ENCODE results near the gene ATM. TPM values are rescaled to one million over a fixed set of nuclear protein-coding genes. Genes with fewer than 3 reads are reported as not detected.

ATM gene
- total and polyA plus RNA-seq, 3 experiments from 2014 or later: 76.0 to 87.1 (median 77.1) TPM

DNA sequence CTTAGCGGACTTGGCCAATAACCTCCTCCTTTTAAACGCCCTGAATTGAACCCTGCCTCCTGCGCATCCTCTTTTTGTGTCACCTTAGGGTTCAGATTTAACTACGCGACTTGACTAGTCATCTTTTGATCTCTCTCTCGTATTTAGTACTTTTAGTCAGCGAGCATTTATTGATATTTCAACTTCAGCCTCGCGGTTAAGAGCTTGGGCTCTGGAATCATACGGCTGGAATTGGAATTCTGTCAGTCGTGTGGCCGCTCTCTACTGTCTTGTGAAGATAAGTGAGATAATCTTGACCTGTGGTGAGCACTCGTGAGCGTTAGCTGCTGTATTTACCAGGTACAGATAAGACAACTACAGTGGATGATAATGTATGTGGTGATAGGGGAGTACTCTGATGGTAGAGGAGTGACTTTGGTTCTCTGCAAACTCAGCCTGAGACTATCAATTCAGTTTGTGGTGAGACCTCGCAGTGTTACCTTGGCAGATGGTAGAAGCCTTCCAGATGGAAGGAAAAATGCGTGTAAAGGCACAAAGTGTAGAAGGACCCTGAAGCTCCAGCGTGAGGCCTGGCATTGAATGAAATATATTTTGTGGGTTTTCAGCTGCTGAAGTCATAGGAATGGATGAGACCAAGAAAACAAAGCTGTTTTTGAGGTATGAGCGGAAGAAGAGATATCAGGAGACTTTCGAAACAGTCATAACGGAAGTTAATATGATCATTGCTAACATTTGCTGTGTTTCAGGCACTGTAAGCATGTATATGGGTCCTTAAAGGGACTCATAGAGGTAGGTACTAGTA, 682 bp downstream of the ATM start:
- Histone ChIP-seq H3K4me3 (ENCODE audit: low read length) (peak overlapping the region; percentile 92), H3K9me3 (ENCODE audit: low read length) (no peaks in the 10 kb centered on the region), H3K27me3 (ENCODE audit: insufficient read depth, low read length, poor library complexity, severe bottlenecking) (no peaks in the 10 kb centered on the region), H3K36me3 (ENCODE audit: insufficient read depth, low read length) (peaks cover 2% of the 10 kb centered on the region), H3K4me1 (ENCODE audit: insufficient read depth, low read length) (peaks cover 29% of the 10 kb centered on the region), H3K27ac (ENCODE audit: low read depth, low read length) (peak overlapping the region; percentile 88)
- Mint-ChIP-seq H3K27ac (no peak overlapping the region), H3K27me3 (no peaks in the 10 kb centered on the region), H3K36me3 (peaks cover 2 to 65% (median 10%) of the 10 kb centered on the region in 3 donors), H3K9me3 (no peaks in the 10 kb centered on the region), H3K4me3 (no peak overlapping the region), H3K4me1 (peaks cover 44 to 65% (median 64%) of the 10 kb centered on the region in 3 donors)
- ChIA-PET CTCF (interaction anchor here (0.6 to 7.3 kb wide), 8 partner anchors 13 to 67 kb away, joined by 3 to 160 read pairs (median 5); no protein-coding TSS in a partner anchor), POLR2A (interaction anchor here (0.6 to 5.6 kb wide), 9 partner anchors 9 to 243 kb away, joined by 3 to 163 read pairs (median 3); no protein-coding TSS in a partner anchor)
- peak in 2 of 5 donors; percentile 43 to 75 for DNase-seq

DNA sequence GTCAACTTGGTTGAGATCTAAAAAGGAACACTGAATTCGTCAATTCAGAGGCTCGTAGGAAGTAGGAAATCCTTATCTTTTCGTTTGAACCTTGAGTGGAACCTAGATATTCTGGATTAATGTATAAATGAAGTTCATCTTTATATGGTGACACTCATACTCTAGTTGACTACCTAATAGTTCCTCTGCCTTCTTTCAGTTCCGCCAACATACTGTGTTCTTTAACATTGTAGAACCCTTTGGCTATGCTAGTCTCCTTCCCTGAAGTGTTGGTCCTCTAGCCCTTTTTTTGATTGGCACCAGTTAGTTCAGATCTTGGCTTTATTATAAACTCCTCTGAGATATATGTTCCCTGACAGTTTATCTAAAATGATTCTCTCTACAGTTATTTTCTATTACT, 1.5 kb downstream of the ATM start:
- no peak for DNase-seq
- Histone ChIP-seq H3K4me3 (ENCODE audit: low read length) (peak overlapping the region; percentile 92), H3K27me3 (ENCODE audit: insufficient read depth, low read length, poor library complexity, severe bottlenecking) (no peaks in the 10 kb centered on the region), H3K4me1 (ENCODE audit: insufficient read depth, low read length) (peaks cover 28% of the 10 kb centered on the region), H3K27ac (ENCODE audit: low read depth, low read length) (peak overlapping the region; percentile 88), H3K9me3 (ENCODE audit: low read length) (no peaks in the 10 kb centered on the region), H3K36me3 (ENCODE audit: insufficient read depth, low read length) (peaks cover 5% of the 10 kb centered on the region)
- H3K9me3 Mint-ChIP-seq: no peaks in the 10 kb centered on the region
- ChIA-PET CTCF (interaction anchor here (2.8 to 7.3 kb wide), 3 partner anchors 13 to 27 kb away, joined by 18 to 160 read pairs (median 19); no protein-coding TSS in a partner anchor), POLR2A (interaction anchor here (1.4 to 5.6 kb wide), 4 partner anchors 8 to 27 kb away, joined by 3 to 163 read pairs (median 15); no protein-coding TSS in a partner anchor)
- H3K27me3 Mint-ChIP-seq: no peaks in the 10 kb centered on the region
- H3K27ac Mint-ChIP-seq: no peak overlapping the region
- H3K4me3 Mint-ChIP-seq: no peak overlapping the region
- H3K4me1 Mint-ChIP-seq: peaks cover 45 to 65% (median 64%) of the 10 kb centered on the region in 3 donors
- H3K36me3 Mint-ChIP-seq: peaks cover 5 to 66% (median 10%) of the 10 kb centered on the region in 3 donors

DNA sequence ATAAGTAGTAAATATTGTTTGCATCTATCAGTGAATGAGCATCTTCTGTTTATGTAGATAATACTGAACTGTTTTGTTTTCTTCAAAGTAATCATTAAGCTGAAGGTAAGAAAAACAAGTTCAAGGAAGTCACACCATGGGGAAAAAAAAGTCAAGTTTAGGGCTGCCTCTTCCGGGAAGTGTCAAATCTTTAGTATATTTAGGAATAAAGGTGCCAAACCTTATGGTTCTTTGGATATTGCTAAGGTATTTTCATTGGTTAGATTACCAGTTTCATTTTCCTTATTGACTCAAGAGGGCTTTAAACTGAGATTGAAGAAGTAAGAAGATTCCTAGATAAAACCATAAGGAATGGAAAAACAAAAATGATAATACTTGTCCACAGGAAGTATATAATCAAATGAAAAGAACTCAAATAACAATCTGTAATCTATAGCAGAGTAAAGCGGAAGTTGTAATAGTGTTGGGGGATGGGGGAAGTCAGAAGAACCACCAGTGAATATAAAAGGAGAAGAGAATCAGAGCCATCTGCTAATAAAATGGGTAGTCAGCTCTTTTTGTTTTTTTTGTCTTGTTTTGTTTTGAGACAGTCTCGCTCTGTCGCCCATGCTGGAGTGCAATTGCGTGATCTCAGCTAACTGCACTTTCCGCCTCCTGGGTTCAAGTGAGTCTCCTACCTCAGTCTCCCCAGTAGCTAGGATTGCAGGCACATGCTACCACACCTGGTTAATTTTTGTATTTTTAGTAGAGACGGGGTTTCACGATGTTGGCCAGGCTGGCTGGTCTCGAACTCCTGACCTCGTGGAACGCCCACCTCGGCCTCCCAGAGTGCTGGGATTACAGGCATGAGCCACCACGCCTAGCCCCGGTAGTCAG, 2.3 kb downstream of the ATM start:
- Mint-ChIP-seq H3K27ac (peak overlapping the region in 1 of 8 donors; percentile 66), H3K27me3 (no peaks in the 10 kb centered on the region)

DNA sequence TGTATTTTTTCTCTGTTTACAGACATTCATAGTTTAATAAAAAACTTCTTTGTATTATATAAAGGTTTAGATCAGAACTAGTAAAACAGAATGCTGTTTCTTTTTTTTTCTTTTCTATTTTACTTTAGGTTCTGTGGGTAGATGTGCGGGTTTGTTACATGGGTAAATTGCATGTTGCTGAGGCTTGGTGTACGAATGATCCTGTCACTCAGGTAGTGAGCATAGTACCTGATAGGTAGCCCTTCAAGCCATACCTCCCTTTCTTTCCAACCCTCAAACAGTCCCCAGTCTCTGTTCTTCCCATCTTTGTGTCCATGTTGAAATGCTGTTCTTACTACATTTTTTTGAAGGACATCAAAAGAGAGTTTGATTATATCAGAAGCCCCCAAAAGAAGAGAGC, 3.2 kb downstream of the ATM start:
- peaks cover 18% of the 10 kb centered on the region for H3K36me3 ChIP-seq (ENCODE audit: insufficient read depth, low read length)
- POLR2A ChIA-PET: interaction anchor here (5.6 kb wide), 1 partner anchor 13 kb away, joined by 163 read pairs; no protein-coding TSS in a partner anchor
- peak overlapping the region in 4 of 8 donors; percentile 89 to 99 (median 92) for H3K27ac Mint-ChIP-seq
- CTCF ChIA-PET: interaction anchor here (0.8 to 7.3 kb wide), 2 partner anchors 11 to 30 kb away, joined by 3 to 160 read pairs; no protein-coding TSS in a partner anchor
- H3K36me3 Mint-ChIP-seq: peaks cover 9 to 70% (median 15%) of the 10 kb centered on the region in 3 donors
- no peaks in the 10 kb centered on the region for H3K9me3 ChIP-seq (ENCODE audit: low read length)
- DNase-seq: peak in 1 of 5 donors; percentile 48
- H3K4me1 Mint-ChIP-seq: peaks cover 42 to 65% (median 64%) of the 10 kb centered on the region in 3 donors
- no peaks in the 10 kb centered on the region for H3K27me3 Mint-ChIP-seq
- H3K27me3 ChIP-seq (ENCODE audit: insufficient read depth, low read length, poor library complexity, severe bottlenecking): no peaks in the 10 kb centered on the region
- H3K27ac ChIP-seq (ENCODE audit: low read depth, low read length): peak overlapping the region; percentile 14
- no peaks in the 10 kb centered on the region for H3K9me3 Mint-ChIP-seq
- H3K4me1 ChIP-seq (ENCODE audit: insufficient read depth, low read length): peaks cover 29% of the 10 kb centered on the region
- no peak overlapping the region for H3K4me3 Mint-ChIP-seq
- peak overlapping the region; percentile 92 for H3K4me3 ChIP-seq (ENCODE audit: low read length)

More for the DNA sequence above, 2.3 kb downstream of the ATM start:
- peak overlapping the region; percentile 92 for H3K4me3 ChIP-seq (ENCODE audit: low read length)
- H3K9me3 Mint-ChIP-seq: no peaks in the 10 kb centered on the region
- DNase-seq: peak in 3 of 5 donors; percentile 52 to 73 (median 67)
- ChIA-PET POLR2A (interaction anchor here (5.6 kb wide), 1 partner anchor 14 kb away, joined by 163 read pairs; no protein-coding TSS in a partner anchor), CTCF (interaction anchor here (3.1 to 7.3 kb wide), 2 partner anchors 12 to 26 kb away, joined by 19 to 160 read pairs; no protein-coding TSS in a partner anchor)
- peaks cover 6 to 68% (median 10%) of the 10 kb centered on the region in 3 donors for H3K36me3 Mint-ChIP-seq
- H3K9me3 ChIP-seq (ENCODE audit: low read length): no peaks in the 10 kb centered on the region
- peaks cover 45 to 65% (median 64%) of the 10 kb centered on the region in 3 donors for H3K4me1 Mint-ChIP-seq
- H3K27ac ChIP-seq (ENCODE audit: low read depth, low read length): peak overlapping the region; percentile 88
- H3K27me3 ChIP-seq (ENCODE audit: insufficient read depth, low read length, poor library complexity, severe bottlenecking): no peaks in the 10 kb centered on the region
- peaks cover 28% of the 10 kb centered on the region for H3K4me1 ChIP-seq (ENCODE audit: insufficient read depth, low read length)
- H3K4me3 Mint-ChIP-seq: no peak overlapping the region
- peaks cover 13% of the 10 kb centered on the region for H3K36me3 ChIP-seq (ENCODE audit: insufficient read depth, low read length)

DNA sequence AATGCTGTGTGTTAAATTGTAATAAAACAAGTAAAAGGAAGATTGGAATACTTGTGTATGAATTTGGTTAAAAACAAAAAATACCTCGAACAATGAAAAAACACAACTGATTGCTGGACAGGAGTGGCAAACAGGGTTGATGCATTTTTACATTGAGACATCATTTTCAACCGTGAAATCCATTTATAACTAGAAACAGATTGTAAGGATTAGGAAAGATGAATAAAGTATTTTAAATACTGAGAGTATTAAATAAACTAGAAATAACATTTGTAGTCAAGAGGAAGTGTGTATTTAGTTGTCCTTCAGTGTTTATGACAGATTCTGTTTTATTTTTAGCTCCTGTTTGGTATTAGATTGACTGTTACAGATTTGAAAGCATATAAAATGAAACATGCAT, 5.4 kb downstream of the ATM start:
- no peaks in the 10 kb centered on the region for H3K9me3 Mint-ChIP-seq
- H3K4me1 ChIP-seq (ENCODE audit: insufficient read depth, low read length): peaks cover 51% of the 10 kb centered on the region
- H3K36me3 ChIP-seq (ENCODE audit: insufficient read depth, low read length): peaks cover 29% of the 10 kb centered on the region
- H3K27me3 ChIP-seq (ENCODE audit: insufficient read depth, low read length, poor library complexity, severe bottlenecking): no peaks in the 10 kb centered on the region
- H3K9me3 ChIP-seq (ENCODE audit: low read length): no peaks in the 10 kb centered on the region
- H3K4me3 ChIP-seq (ENCODE audit: low read length): peak overlapping the region; percentile 35
- no peaks in the 10 kb centered on the region for H3K27me3 Mint-ChIP-seq
- peak overlapping the region; percentile 33 to 92 (median 89) for H3K27ac Mint-ChIP-seq
- peaks cover 51 to 84% (median 78%) of the 10 kb centered on the region in 3 donors for H3K4me1 Mint-ChIP-seq
- CTCF ChIA-PET: no interaction called here
- POLR2A ChIA-PET: interaction anchor here (0.7 to 1.1 kb wide), 2 partner anchors 11 to 104 kb away, joined by 3 read pairs; no protein-coding TSS in a partner anchor
- no peak overlapping the region for H3K27ac ChIP-seq (ENCODE audit: low read depth, low read length)
- H3K36me3 Mint-ChIP-seq: peaks cover 21 to 76% (median 24%) of the 10 kb centered on the region in 3 donors
- H3K4me3 Mint-ChIP-seq: peak overlapping the region in 6 of 7 donors; percentile 64 to 81 (median 76)
- no peak for DNase-seq

DNA sequence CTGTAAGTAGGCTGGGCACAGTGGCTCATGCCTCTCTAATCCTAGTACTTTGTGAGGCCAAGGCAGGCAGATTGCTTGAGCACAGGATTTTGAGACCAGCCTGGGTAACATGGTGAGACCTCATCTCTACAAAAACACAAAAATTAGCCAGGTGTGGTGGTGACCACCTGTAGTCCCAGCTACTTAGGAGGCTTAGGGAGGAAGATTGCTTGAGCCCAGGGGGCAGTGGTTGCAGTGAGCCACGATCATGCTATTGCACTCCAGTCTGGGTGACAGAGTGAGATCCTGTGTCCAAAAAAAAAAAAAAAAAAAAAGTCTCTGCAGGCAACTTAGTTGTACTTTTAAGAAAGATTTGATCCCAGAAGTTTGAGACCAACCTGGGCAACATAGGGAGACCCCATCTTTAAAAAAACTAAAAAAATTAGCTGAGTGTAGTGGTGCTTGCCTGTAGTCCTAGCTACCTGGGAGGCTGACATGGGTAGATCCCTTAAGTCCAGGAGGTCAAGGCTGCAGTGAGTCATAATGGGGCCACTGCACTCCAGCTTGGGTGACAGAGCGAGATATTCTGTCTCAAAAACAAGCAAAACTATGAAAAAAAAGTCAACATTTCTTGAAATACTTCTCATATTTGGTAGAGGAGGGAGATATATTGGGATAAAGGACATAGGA, 10.5 kb downstream of the ATM start:
- Mint-ChIP-seq H3K27ac (peak overlapping the region in 7 of 8 donors; percentile 36 to 83 (median 74)), H3K4me1 (peaks cover 69 to 95% (median 88%) of the 10 kb centered on the region in 3 donors), H3K27me3 (no peaks in the 10 kb centered on the region), H3K9me3 (no peaks in the 10 kb centered on the region), H3K36me3 (peaks cover 28 to 75% (median 31%) of the 10 kb centered on the region in 3 donors), H3K4me3 (peak overlapping the region in 6 of 7 donors; percentile 8 to 81 (median 46))
- H3K27ac ChIP-seq (ENCODE audit: low read depth, low read length): no peak overlapping the region
- CTCF ChIA-PET: interaction anchor here (1.0 to 12.9 kb wide), 2 partner anchors 10 to 19 kb away, joined by 3 to 160 read pairs; partner anchors contain the start of genes ATM and NPAT
- H3K4me3 ChIP-seq (ENCODE audit: low read length): no peak overlapping the region
- DNase-seq: no peak
- no peaks in the 10 kb centered on the region for H3K9me3 ChIP-seq (ENCODE audit: low read length)
- H3K27me3 ChIP-seq (ENCODE audit: insufficient read depth, low read length, poor library complexity, severe bottlenecking): no peaks in the 10 kb centered on the region
- POLR2A ChIA-PET: interaction anchor here (0.7 to 2.3 kb wide), 2 partner anchors 10 to 36 kb away, joined by 8 to 12 read pairs; partner anchors contain the start of genes ATM and NPAT
- H3K36me3 ChIP-seq (ENCODE audit: insufficient read depth, low read length): peaks cover 29% of the 10 kb centered on the region
- H3K4me1 ChIP-seq (ENCODE audit: insufficient read depth, low read length): peaks cover 95% of the 10 kb centered on the region
